GM23338 (cell line): ENCODE measurements around the gene KRTAP4-3. TPM values are rescaled to one million over a fixed set of nuclear protein-coding genes. Genes with fewer than 3 reads are reported as not detected.

Experiments used
- ATAC-seq: fragments of 200-7000 bp; cut with Tn5 transposase; 3 replicates; pipeline ENCODE4 v1.9.1; 2020
- DNase-seq: peaks from one replicate; pipeline ENCODE4 v3.0.0-alpha.2; 2015; ENCODE audit warnings: low spot score
- H2AFZ ChIP-seq: fragments of 200-600 bp; sonication (generic); 2 replicates; pipeline ENCODE4 v1.8.0; 2016; ENCODE audit warnings: antibody characterized with exemption, mild to moderate bottlenecking, moderate library complexity
- H3F3A ChIP-seq: fragments of 200-600 bp; sonication (generic); replicated peaks from 2 replicates; pipeline ENCODE4 v1.8.0; 2017; ENCODE audit warnings: antibody characterized with exemption, mixed run types, low read depth
- H3K27ac ChIP-seq: fragments of 200-600 bp; sonication (generic); 2 replicates; pipeline ENCODE4 v1.6.1; 2016; ENCODE audit warnings: low read depth
- H3K27me3 ChIP-seq: fragments of 200-600 bp; sonication (generic); 2 replicates; pipeline ENCODE4 v1.8.0; 2016; ENCODE audit warnings: mild to moderate bottlenecking, mixed run types, moderate library complexity; ENCODE audit not compliant: insufficient read depth
- H3K36me3 ChIP-seq: fragments of 200-600 bp; sonication (generic); 2 replicates; pipeline ENCODE4 v1.8.0; 2016; ENCODE audit warnings: mild to moderate bottlenecking; ENCODE audit not compliant: insufficient read depth
- H3K4me1 ChIP-seq: fragments of 200-600 bp; sonication (generic); 2 replicates; pipeline ENCODE4 v1.8.0; 2016; ENCODE audit warnings: mild to moderate bottlenecking, moderate library complexity; ENCODE audit not compliant: insufficient read depth
- H3K4me2 ChIP-seq: fragments of 200-600 bp; sonication (generic); 2 replicates; pipeline ENCODE4 v1.7.1; 2017; ENCODE audit warnings: mixed run types
- H3K4me3 ChIP-seq: fragments of 200-600 bp; sonication (generic); 2 replicates; pipeline ENCODE4 v1.6.1; 2016; ENCODE audit warnings: mixed run types
- H3K79me2 ChIP-seq: fragments of 200-600 bp; sonication (generic); replicated peaks from 2 replicates; pipeline ENCODE4 v1.8.0; 2017; ENCODE audit warnings: mild to moderate bottlenecking; ENCODE audit not compliant: insufficient read depth
- H3K9me2 ChIP-seq: fragments of 200-600 bp; sonication (generic); 2 replicates; pipeline ENCODE4 v1.8.0; 2017; ENCODE audit not compliant: insufficient read depth
- H4K20me1 ChIP-seq: fragments of 200-600 bp; sonication (generic); replicated peaks from 2 replicates; pipeline ENCODE4 v1.8.0; 2017; ENCODE audit warnings: mild to moderate bottlenecking; ENCODE audit not compliant: insufficient read depth
- H3K27ac Mint-ChIP-seq: 2 replicates; pipeline ENCODE4 v1.8.0; 2020; ENCODE audit warnings: inconsistent platforms, mild to moderate bottlenecking, moderate library complexity, mixed read lengths
- H3K27me3 Mint-ChIP-seq: 3 replicates; pipeline ENCODE4 v1.8.0; 2022; ENCODE audit warnings: low read depth, mild to moderate bottlenecking, moderate library complexity, mixed read lengths, inconsistent platforms; ENCODE audit not compliant: insufficient read depth, poor library complexity
- H3K36me3 Mint-ChIP-seq: 3 replicates; pipeline ENCODE4 v1.8.0; 2021; ENCODE audit warnings: low read depth, mild to moderate bottlenecking, inconsistent platforms, moderate library complexity, mixed read lengths
- H3K4me1 Mint-ChIP-seq: 3 replicates; pipeline ENCODE4 v1.8.0; 2020; ENCODE audit warnings: mild to moderate bottlenecking, inconsistent platforms, mixed read lengths
- H3K4me3 Mint-ChIP-seq: 3 replicates; pipeline ENCODE4 v1.8.0; 2021; ENCODE audit warnings: moderate library complexity, mild to moderate bottlenecking, inconsistent platforms, mixed read lengths
- H3K9me3 Mint-ChIP-seq: 3 replicates; pipeline ENCODE4 v1.8.0; 2020; ENCODE audit warnings: moderate library complexity, mild to moderate bottlenecking, inconsistent platforms, mixed read lengths
- CREB1 ChIP-seq: fragments of 250-450 bp; sonication (Bioruptor Pico); IDR thresholded peaks from 2 replicates; pipeline ENCODE4 v1.5.0; 2020; ENCODE audit warnings: low read depth, mild to moderate bottlenecking, moderate library complexity
- EZH2 ChIP-seq: fragments of 200-600 bp; sonication (generic); IDR thresholded peaks from one replicate; pipeline ENCODE4 v1.8.0; 2017; ENCODE audit warnings: antibody characterized with exemption, mild to moderate bottlenecking, low read depth; ENCODE audit not compliant: unreplicated experiment
- EZH2phosphoT487 ChIP-seq: fragments of 200-600 bp; sonication (generic); IDR thresholded peaks from one replicate; pipeline ENCODE4 v1.8.1; 2018; ENCODE audit warnings: antibody characterized with exemption; ENCODE audit not compliant: unreplicated experiment
- JUNB ChIP-seq: IDR thresholded peaks from one replicate; pipeline ENCODE4 v1.6.1; 2016; ENCODE audit warnings: antibody characterized with exemption; ENCODE audit not compliant: unreplicated experiment
- NANOG ChIP-seq: IDR thresholded peaks from 2 replicates; pipeline ENCODE4 v1.6.1; 2016; ENCODE audit warnings: antibody characterized with exemption, borderline replicate concordance
- POLR2AphosphoS5 ChIP-seq: IDR thresholded peaks from 2 replicates; pipeline ENCODE4 v1.6.1; 2016; ENCODE audit warnings: antibody characterized with exemption, low read depth
- STAT1 ChIP-seq: IDR thresholded peaks from one replicate; pipeline ENCODE4 v1.6.1; 2016; ENCODE audit warnings: antibody characterized with exemption; ENCODE audit not compliant: unreplicated experiment
- ZNF114 ChIP-seq: fragments of 250-450 bp; sonication (Bioruptor Pico); IDR thresholded peaks from 2 replicates; pipeline ENCODE4 v1.5.0; 2020; ENCODE audit warnings: mild to moderate bottlenecking, moderate library complexity
- ZNF331 ChIP-seq: fragments of 250-450 bp; sonication (Bioruptor Pico); IDR thresholded peaks from 2 replicates; pipeline ENCODE4 v1.5.0; 2020; ENCODE audit warnings: low read depth, mild to moderate bottlenecking, moderate library complexity
- polyA plus RNA-seq: library from polyadenylated mRNA; unstranded; fragments of >200 nt; fragmentation: Nextera tagmentation; extraction: Ambion mirVana; gene quantifications from 2 replicates; pipeline ENCODE4 v1.2.1, GENCODE V29; 2016
- total RNA-seq: library from RNA; depleted of rRNA; stranded (reverse); fragments of >200 nt; shearing (Covaris generic); gene quantifications from 2 replicates; pipeline ENCODE4 v1.2.3, GENCODE V29; 2014
- TF ChIP-seq, protein P1 (sequence below), 2 experiments: fragments of 200-600 bp in 1 of 2; sonication (generic) in 1 of 2; conservative IDR thresholded peaks; 2 replicates each; pipeline versions ENCODE4 v1.5.1 to v1.6.1; 2016 to 2017; ENCODE audit warnings: antibody characterized with exemption in 2 of 2, low read depth in 2 of 2, mild to moderate bottlenecking in 2 of 2, moderate library complexity in 1 of 2
- TF ChIP-seq, protein P2 (sequence below): IDR thresholded peaks from one replicate; pipeline ENCODE4 v1.6.1; 2018; ENCODE audit warnings: antibody characterized with exemption; ENCODE audit not compliant: unreplicated experiment
- TF ChIP-seq, protein P3 (sequence below): fragments of 250-450 bp; sonication (Bioruptor Pico); IDR thresholded peaks from 2 replicates; pipeline ENCODE4 v1.5.0; 2020; ENCODE audit warnings: mild to moderate bottlenecking, moderate library complexity
- TF ChIP-seq, protein P4 (sequence below): IDR thresholded peaks from 2 replicates; pipeline ENCODE4 v1.6.1; 2016; ENCODE audit warnings: antibody characterized with exemption

Gene KRTAP4-3
- total and polyA plus RNA-seq, 2 experiments from 2014 or later: not detected

DNA sequence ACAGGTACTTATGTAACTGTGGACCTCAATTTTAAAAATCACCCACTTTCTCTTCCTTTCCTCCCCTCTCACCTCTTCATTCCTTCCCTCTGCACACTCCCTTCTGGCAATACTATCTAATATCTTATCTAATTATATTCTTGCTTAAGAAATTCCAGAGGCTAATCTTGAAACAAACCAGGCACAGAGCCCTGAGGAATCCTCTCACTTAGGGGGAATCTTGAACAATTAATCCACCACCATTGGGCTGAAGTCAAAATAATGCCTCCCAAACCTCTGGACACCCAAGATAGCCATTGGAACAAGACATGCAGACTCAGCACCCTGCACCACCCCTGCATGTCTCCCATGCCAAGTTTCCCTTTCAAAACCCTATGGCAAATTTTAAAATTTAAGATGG, 26.7 kb downstream of the KRTAP4-3 start:
- Histone ChIP-seq H3K27ac (no peak overlapping the region), H3F3A (no peaks in the 10 kb centered on the region), H3K4me2 (no peak overlapping the region), H4K20me1 (no peaks in the 10 kb centered on the region), H3K36me3 (no peaks in the 10 kb centered on the region; the same call in 1 of the 2 replicates), H3K4me1 (no peaks in the 10 kb centered on the region), H3K9me2 (0 out of 2 replicates have a peak, but pooled peaks cover 3% of the 10 kb centered on the region), H3K4me3 (no peak overlapping the region), H3K27me3 (no peaks in the 10 kb centered on the region), H3K79me2 (no peaks in the 10 kb centered on the region), H2AFZ (no peak overlapping the region)
- Mint-ChIP-seq H3K27ac (no peak overlapping the region), H3K36me3 (peaks cover 28% of the 10 kb centered on the region), H3K9me3 (peaks cover 42% of the 10 kb centered on the region), H3K4me1 (no peaks in the 10 kb centered on the region), H3K4me3 (no peak overlapping the region), H3K27me3 (no peaks in the 10 kb centered on the region)
- TF ChIP-seq NANOG: no peak
- TF ChIP-seq EZH2: no peak
- TF ChIP-seq, protein P1, sequence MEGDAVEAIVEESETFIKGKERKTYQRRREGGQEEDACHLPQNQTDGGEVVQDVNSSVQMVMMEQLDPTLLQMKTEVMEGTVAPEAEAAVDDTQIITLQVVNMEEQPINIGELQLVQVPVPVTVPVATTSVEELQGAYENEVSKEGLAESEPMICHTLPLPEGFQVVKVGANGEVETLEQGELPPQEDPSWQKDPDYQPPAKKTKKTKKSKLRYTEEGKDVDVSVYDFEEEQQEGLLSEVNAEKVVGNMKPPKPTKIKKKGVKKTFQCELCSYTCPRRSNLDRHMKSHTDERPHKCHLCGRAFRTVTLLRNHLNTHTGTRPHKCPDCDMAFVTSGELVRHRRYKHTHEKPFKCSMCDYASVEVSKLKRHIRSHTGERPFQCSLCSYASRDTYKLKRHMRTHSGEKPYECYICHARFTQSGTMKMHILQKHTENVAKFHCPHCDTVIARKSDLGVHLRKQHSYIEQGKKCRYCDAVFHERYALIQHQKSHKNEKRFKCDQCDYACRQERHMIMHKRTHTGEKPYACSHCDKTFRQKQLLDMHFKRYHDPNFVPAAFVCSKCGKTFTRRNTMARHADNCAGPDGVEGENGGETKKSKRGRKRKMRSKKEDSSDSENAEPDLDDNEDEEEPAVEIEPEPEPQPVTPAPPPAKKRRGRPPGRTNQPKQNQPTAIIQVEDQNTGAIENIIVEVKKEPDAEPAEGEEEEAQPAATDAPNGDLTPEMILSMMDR (conservative IDR thresholded peaks at IDR 0.05; ENCODE audit: low read depth in 2 of 2): no peak
- TF ChIP-seq, protein P2, sequence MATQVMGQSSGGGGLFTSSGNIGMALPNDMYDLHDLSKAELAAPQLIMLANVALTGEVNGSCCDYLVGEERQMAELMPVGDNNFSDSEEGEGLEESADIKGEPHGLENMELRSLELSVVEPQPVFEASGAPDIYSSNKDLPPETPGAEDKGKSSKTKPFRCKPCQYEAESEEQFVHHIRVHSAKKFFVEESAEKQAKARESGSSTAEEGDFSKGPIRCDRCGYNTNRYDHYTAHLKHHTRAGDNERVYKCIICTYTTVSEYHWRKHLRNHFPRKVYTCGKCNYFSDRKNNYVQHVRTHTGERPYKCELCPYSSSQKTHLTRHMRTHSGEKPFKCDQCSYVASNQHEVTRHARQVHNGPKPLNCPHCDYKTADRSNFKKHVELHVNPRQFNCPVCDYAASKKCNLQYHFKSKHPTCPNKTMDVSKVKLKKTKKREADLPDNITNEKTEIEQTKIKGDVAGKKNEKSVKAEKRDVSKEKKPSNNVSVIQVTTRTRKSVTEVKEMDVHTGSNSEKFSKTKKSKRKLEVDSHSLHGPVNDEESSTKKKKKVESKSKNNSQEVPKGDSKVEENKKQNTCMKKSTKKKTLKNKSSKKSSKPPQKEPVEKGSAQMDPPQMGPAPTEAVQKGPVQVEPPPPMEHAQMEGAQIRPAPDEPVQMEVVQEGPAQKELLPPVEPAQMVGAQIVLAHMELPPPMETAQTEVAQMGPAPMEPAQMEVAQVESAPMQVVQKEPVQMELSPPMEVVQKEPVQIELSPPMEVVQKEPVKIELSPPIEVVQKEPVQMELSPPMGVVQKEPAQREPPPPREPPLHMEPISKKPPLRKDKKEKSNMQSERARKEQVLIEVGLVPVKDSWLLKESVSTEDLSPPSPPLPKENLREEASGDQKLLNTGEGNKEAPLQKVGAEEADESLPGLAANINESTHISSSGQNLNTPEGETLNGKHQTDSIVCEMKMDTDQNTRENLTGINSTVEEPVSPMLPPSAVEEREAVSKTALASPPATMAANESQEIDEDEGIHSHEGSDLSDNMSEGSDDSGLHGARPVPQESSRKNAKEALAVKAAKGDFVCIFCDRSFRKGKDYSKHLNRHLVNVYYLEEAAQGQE: no peak
- TF ChIP-seq, protein P3, sequence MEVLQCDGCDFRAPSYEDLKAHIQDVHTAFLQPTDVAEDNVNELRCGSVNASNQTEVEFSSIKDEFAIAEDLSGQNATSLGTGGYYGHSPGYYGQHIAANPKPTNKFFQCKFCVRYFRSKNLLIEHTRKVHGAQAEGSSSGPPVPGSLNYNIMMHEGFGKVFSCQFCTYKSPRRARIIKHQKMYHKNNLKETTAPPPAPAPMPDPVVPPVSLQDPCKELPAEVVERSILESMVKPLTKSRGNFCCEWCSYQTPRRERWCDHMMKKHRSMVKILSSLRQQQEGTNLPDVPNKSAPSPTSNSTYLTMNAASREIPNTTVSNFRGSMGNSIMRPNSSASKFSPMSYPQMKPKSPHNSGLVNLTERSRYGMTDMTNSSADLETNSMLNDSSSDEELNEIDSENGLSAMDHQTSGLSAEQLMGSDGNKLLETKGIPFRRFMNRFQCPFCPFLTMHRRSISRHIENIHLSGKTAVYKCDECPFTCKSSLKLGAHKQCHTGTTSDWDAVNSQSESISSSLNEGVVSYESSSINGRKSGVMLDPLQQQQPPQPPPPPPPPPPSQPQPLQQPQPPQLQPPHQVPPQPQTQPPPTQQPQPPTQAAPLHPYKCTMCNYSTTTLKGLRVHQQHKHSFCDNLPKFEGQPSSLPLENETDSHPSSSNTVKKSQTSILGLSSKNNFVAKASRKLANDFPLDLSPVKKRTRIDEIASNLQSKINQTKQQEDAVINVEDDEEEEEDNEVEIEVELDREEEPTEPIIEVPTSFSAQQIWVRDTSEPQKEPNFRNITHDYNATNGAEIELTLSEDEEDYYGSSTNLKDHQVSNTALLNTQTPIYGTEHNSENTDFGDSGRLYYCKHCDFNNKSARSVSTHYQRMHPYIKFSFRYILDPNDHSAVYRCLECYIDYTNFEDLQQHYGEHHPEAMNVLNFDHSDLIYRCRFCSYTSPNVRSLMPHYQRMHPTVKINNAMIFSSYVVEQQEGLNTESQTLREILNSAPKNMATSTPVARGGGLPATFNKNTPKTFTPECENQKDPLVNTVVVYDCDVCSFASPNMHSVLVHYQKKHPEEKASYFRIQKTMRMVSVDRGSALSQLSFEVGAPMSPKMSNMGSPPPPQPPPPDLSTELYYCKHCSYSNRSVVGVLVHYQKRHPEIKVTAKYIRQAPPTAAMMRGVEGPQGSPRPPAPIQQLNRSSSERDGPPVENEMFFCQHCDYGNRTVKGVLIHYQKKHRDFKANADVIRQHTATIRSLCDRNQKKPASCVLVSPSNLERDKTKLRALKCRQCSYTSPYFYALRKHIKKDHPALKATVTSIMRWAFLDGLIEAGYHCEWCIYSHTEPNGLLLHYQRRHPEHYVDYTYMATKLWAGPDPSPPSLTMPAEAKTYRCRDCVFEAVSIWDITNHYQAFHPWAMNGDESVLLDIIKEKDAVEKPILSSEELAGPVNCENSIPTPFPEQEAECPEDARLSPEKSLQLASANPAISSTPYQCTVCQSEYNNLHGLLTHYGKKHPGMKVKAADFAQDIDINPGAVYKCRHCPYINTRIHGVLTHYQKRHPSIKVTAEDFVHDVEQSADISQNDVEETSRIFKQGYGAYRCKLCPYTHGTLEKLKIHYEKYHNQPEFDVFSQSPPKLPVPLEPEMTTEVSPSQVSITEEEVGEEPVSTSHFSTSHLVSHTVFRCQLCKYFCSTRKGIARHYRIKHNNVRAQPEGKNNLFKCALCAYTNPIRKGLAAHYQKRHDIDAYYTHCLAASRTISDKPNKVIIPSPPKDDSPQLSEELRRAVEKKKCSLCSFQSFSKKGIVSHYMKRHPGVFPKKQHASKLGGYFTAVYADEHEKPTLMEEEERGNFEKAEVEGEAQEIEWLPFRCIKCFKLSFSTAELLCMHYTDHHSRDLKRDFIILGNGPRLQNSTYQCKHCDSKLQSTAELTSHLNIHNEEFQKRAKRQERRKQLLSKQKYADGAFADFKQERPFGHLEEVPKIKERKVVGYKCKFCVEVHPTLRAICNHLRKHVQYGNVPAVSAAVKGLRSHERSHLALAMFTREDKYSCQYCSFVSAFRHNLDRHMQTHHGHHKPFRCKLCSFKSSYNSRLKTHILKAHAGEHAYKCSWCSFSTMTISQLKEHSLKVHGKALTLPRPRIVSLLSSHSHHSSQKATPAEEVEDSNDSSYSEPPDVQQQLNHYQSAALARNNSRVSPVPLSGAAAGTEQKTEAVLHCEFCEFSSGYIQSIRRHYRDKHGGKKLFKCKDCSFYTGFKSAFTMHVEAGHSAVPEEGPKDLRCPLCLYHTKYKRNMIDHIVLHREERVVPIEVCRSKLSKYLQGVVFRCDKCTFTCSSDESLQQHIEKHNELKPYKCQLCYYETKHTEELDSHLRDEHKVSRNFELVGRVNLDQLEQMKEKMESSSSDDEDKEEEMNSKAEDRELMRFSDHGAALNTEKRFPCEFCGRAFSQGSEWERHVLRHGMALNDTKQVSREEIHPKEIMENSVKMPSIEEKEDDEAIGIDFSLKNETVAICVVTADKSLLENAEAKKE (CRISPR knock-in tag): no peak
- no peak for TF ChIP-seq ZNF114
- TF ChIP-seq ZNF331 (CRISPR knock-in tag): no peak
- TF ChIP-seq CREB1 (CRISPR knock-in tag): no peak
- TF ChIP-seq, protein P4, sequence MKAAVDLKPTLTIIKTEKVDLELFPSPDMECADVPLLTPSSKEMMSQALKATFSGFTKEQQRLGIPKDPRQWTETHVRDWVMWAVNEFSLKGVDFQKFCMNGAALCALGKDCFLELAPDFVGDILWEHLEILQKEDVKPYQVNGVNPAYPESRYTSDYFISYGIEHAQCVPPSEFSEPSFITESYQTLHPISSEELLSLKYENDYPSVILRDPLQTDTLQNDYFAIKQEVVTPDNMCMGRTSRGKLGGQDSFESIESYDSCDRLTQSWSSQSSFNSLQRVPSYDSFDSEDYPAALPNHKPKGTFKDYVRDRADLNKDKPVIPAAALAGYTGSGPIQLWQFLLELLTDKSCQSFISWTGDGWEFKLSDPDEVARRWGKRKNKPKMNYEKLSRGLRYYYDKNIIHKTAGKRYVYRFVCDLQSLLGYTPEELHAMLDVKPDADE: no peak
- TF ChIP-seq POLR2AphosphoS5: no peak
- no peak for TF ChIP-seq STAT1
- TF ChIP-seq JUNB: no peak
- TF ChIP-seq EZH2phosphoT487: no peak
- DNase-seq: no peak
- no peak for ATAC-seq
